IMR-90 (cell line): ENCODE data around the gene P2RY2. TPM values are rescaled to one million over a fixed set of nuclear protein-coding genes. Genes with fewer than 3 reads are reported as not detected.

Experiments used
- ATAC-seq: fragments of 200-7000 bp; cut with Tn5 transposase; 2 replicates; pipeline ENCODE4 v1.9.1; 2020; ENCODE audit warnings: low read depth, mild to moderate bottlenecking, moderate library complexity
- BruUV-seq: library from RNA; stranded (reverse); fragments of 400-500 nt; replicated peaks from 2 replicates; lab custom pipeline; 2021; lab: Mats Ljungman, UMichigan
- CTCF ChIA-PET: fragments of 300-600 bp; formaldehyde crosslinking; extraction: SDS; loops from one replicate; lab custom pipeline; 2021; ENCODE audit warnings: antibody characterized with exemption; lab: Yijun Ruan, JAX
- POLR2A ChIA-PET: fragments of 300-600 bp; sonication (Branson Sonifier 250); formaldehyde crosslinking; loops from one replicate; lab custom pipeline; 2022; ENCODE audit warnings: antibody characterized with exemption; ENCODE audit not compliant: unreplicated experiment; lab: Charles Lee
- DNase-seq: peaks from one replicate; pipeline ENCODE4 v3.0.0; 2013
- H2AFZ ChIP-seq: replicated peaks from 2 replicates; pipeline ENCODE3; 2013; ENCODE audit warnings: low read length, mild to moderate bottlenecking; ENCODE audit not compliant: poor library complexity
- H2AK5ac ChIP-seq: 2 replicates; pipeline ENCODE4 v1.6.1; 2013; ENCODE audit warnings: low read depth, low read length, inconsistent platforms
- H2AK9ac ChIP-seq: replicated peaks from 2 replicates; pipeline ENCODE3; 2013; ENCODE audit warnings: mild to moderate bottlenecking, low read depth, low read length, moderate library complexity; ENCODE audit not compliant: poor library complexity
- H2BK120ac ChIP-seq: 2 replicates; pipeline ENCODE4 v1.6.1; 2013; ENCODE audit warnings: low read depth, low read length, inconsistent platforms
- H2BK15ac ChIP-seq: 3 replicates; pipeline ENCODE4 v1.6.1; 2013; ENCODE audit warnings: low read depth, low read length, inconsistent platforms
- H2BK20ac ChIP-seq: 2 replicates; pipeline ENCODE4 v1.6.1; 2013; ENCODE audit warnings: low read depth, mild to moderate bottlenecking, inconsistent platforms, low read length, moderate library complexity
- H2BK5ac ChIP-seq: 2 replicates; pipeline ENCODE4 v1.6.1; 2013; ENCODE audit warnings: mild to moderate bottlenecking, low read depth, low read length, inconsistent platforms; ENCODE audit not compliant: poor library complexity, severe bottlenecking
- H3K14ac ChIP-seq: replicated peaks from 2 replicates; pipeline ENCODE4 v1.6.1; 2013; ENCODE audit warnings: low read depth, low read length, inconsistent platforms
- H3K18ac ChIP-seq: 2 replicates; pipeline ENCODE4 v1.6.1; 2013; ENCODE audit warnings: low read depth, low read length, control low read depth
- H3K23ac ChIP-seq: 2 replicates; pipeline ENCODE4 v1.6.1; 2013; ENCODE audit warnings: low read depth, low read length, inconsistent platforms
- H3K27ac ChIP-seq: 2 replicates; pipeline ENCODE4 v1.5.1; 2013; ENCODE audit warnings: mild to moderate bottlenecking, control low read depth, low read length; ENCODE audit not compliant: insufficient read depth
- H3K27me3 ChIP-seq: 2 replicates; pipeline ENCODE4 v1.6.1; 2013; ENCODE audit warnings: low read length; ENCODE audit not compliant: control insufficient read depth, insufficient read depth
- H3K36me3 ChIP-seq: 2 replicates; pipeline ENCODE4 v1.6.1; 2013; ENCODE audit warnings: low read length, mixed read lengths; ENCODE audit not compliant: control insufficient read depth, insufficient read depth
- H3K4ac ChIP-seq: 2 replicates; pipeline ENCODE4 v1.6.1; 2013; ENCODE audit warnings: low read depth, low read length, inconsistent platforms
- H3K4me1 ChIP-seq: 2 replicates; pipeline ENCODE4 v1.6.1; 2013; ENCODE audit warnings: low read length, mixed read lengths; ENCODE audit not compliant: control insufficient read depth, insufficient read depth
- H3K4me2 ChIP-seq: 2 replicates; pipeline ENCODE4 v1.6.1; 2013; ENCODE audit warnings: low read depth, mild to moderate bottlenecking, control low read depth, low read length, moderate library complexity
- H3K4me3 ChIP-seq: 2 replicates; pipeline ENCODE4 v1.5.1; 2013; ENCODE audit warnings: low read depth, mild to moderate bottlenecking, control low read depth, low read length, moderate library complexity; ENCODE audit not compliant: insufficient read depth
- H3K56ac ChIP-seq: 2 replicates; pipeline ENCODE4 v1.6.1; 2013; ENCODE audit warnings: low read length, inconsistent platforms; ENCODE audit not compliant: insufficient read depth; ENCODE audit errors: extremely low read depth
- H3K79me1 ChIP-seq, 2 experiments: 2 replicates each; pipeline ENCODE4 v1.6.1; 2013; ENCODE audit warnings: low read length in 2 of 2, inconsistent platforms in 1 of 2, low read depth in 1 of 2
- H3K9ac ChIP-seq: 2 replicates; pipeline ENCODE4 v1.6.1; 2013; ENCODE audit warnings: low read depth, low read length, control low read depth
- H3K9me1 ChIP-seq: 2 replicates; pipeline ENCODE4 v1.6.1; 2013; ENCODE audit warnings: low read length, inconsistent platforms; ENCODE audit not compliant: insufficient read depth
- H3K9me3 ChIP-seq: 2 replicates; pipeline ENCODE4 v1.6.1; 2013; ENCODE audit warnings: low read length; ENCODE audit not compliant: control insufficient read depth, insufficient read depth
- H4K20me1 ChIP-seq: 2 replicates; pipeline ENCODE4 v1.6.1; 2013; ENCODE audit warnings: low read length, inconsistent platforms; ENCODE audit not compliant: insufficient read depth
- H4K5ac ChIP-seq: 2 replicates; pipeline ENCODE4 v1.6.1; 2013; ENCODE audit warnings: mild to moderate bottlenecking, low read depth, low read length, control low read depth
- H4K8ac ChIP-seq, 2 experiments: 2 replicates each; pipeline ENCODE4 v1.6.1; 2013; ENCODE audit warnings: low read depth in 2 of 2, low read length in 2 of 2, control low read depth in 1 of 2, inconsistent platforms in 1 of 2
- H4K91ac ChIP-seq: 2 replicates; pipeline ENCODE4 v1.6.1; 2013; ENCODE audit warnings: low read depth, low read length, inconsistent platforms; ENCODE audit not compliant: insufficient read depth
- CHD1 ChIP-seq: IDR thresholded peaks from 2 replicates; pipeline ENCODE4 v1.6.1; 2012; ENCODE audit warnings: low read depth, low read length, improper control_type of control experiment
- FOS ChIP-seq: fragments of 150-350 bp; IDR thresholded peaks from 2 replicates; pipeline ENCODE4 v1.6.1; 2016; ENCODE audit warnings: low read depth, low read length
- MAFK ChIP-seq: IDR thresholded peaks from 2 replicates; pipeline ENCODE4 v1.6.1; 2012; ENCODE audit warnings: low read depth, low read length, improper control_type of control experiment
- MAZ ChIP-seq: IDR thresholded peaks from 2 replicates; pipeline ENCODE4 v1.6.1; 2012; ENCODE audit warnings: low read depth, mild to moderate bottlenecking, low read length, improper control_type of control experiment, moderate library complexity, borderline replicate concordance
- NFE2L2 ChIP-seq: fragments of 150-350 bp; IDR thresholded peaks from 2 replicates; pipeline ENCODE4 v1.6.1; 2016; ENCODE audit warnings: low read depth, mild to moderate bottlenecking, low read length
- USF2 ChIP-seq: fragments of 150-350 bp; IDR thresholded peaks from 2 replicates; pipeline ENCODE4 v1.6.1; 2017; ENCODE audit warnings: mild to moderate bottlenecking, antibody characterized with exemption, low read length, low read depth
- WGBS, 2 experiments: methylation state at CpG; one replicate each; pipeline versions ENCODE4 v1.1.5 to v1.1.7; 2013; ENCODE audit warnings: missing lambda C conversion rate in 2 of 2; ENCODE audit not compliant: insufficient read length in 1 of 2; ENCODE audit errors: extremely low coverage in 2 of 2; 5-methylcytosine and 5-hydroxymethylcytosine counted together
- dilution Hi-C: fragments of 300-500 bp; cut with HindIII; formaldehyde crosslinking; loops from one replicate; pipeline ENCODE4 v1.14.3; 2018; ENCODE audit warnings: low sequenced_read_pairs; ENCODE audit not compliant: unreplicated experiment
- in situ Hi-C: fragments of 300-500 bp; cut with MboI; formaldehyde crosslinking; loops from 3 replicates; pipeline ENCODE4 v1.14.3; 2019; ENCODE audit warnings: low sequenced_read_pairs, inconsistent platforms, mixed read lengths
- intact Hi-C: fragments of 100-400 bp; cut with micrococcal nuclease; formaldehyde crosslinking; loops from 2 replicates; pipeline ENCODE4 v1.10.0; 2022
- polyA plus RNA-seq, 3 experiments: library from polyadenylated mRNA; depleted of rRNA; stranded (reverse); fragments of >200 nt; gene quantifications; 2 replicates each; pipeline ENCODE4 v1.2.3, GENCODE V29; 2012; ENCODE audit warnings: low replicate concordance in 1 of 3
- total RNA-seq: library from RNA; depleted of rRNA; stranded (reverse); fragments of >200 nt; gene quantifications from 2 replicates; pipeline ENCODE4 v1.2.3, GENCODE V29; 2012

Gene P2RY2
- total and polyA plus RNA-seq, 2 of the 4 experiments (the other 2 are of a cell fraction) = not detected

- no TSS peak for BruUV-seq
- 63% methylated on average over 1 of the region's 4 CpGs; no CpG with 5 or more reads in 1 of the 2 experiments for WGBS, 2 experiments
- ATAC-seq = no peak
Measured at GRCh38 chr11:73210916-73211667, 7.0 kb upstream of the P2RY2 start.

More at GRCh38 chr11:73210916-73211667, 7.0 kb upstream of the P2RY2 start:
- Histone ChIP-seq H3K9ac (no peak overlapping the region), H3K14ac (no peak overlapping the region), H2BK5ac (no peak overlapping the region), H3K4ac (no peak overlapping the region), H3K9me1 (no peaks in the 10 kb centered on the region), H3K4me1 (0 out of 2 replicates have a peak, but pooled peaks cover 2% of the 10 kb centered on the region), H3K36me3 (no peaks in the 10 kb centered on the region), H2AK9ac (no peak overlapping the region), H2AK5ac (no peak overlapping the region), H3K27ac (no peak overlapping the region), H3K4me3 (no peak overlapping the region), H2AFZ (no peak overlapping the region), H4K20me1 (no peaks in the 10 kb centered on the region), H3K79me1 (no peaks in the 10 kb centered on the region), H3K18ac (no peak overlapping the region), H4K8ac (no peak overlapping the region), H3K4me2 (no peak overlapping the region), H3K56ac (no peak overlapping the region), H4K5ac (no peak overlapping the region), H3K23ac (no peak overlapping the region), H2BK15ac (no peak overlapping the region), H4K91ac (no peak overlapping the region), H2BK120ac (no peak overlapping the region), H2BK20ac (no peak overlapping the region), H3K27me3 (peaks cover 7% of the 10 kb centered on the region), H3K9me3 (no peaks in the 10 kb centered on the region)
- intact Hi-C loops = no loop called here
- TF ChIP-seq CHD1 = no peak
- TF ChIP-seq USF2 = no peak
- no peak for TF ChIP-seq NFE2L2
- TF ChIP-seq FOS = no peak
- no peak for TF ChIP-seq MAFK
- no peak for TF ChIP-seq MAZ
- no peak for DNase-seq
- CTCF ChIA-PET = no interaction called here
- POLR2A ChIA-PET = no interaction called here
- dilution Hi-C loops = no loop called here
- in situ Hi-C loops = no loop called here
